Glomerular endothelial cell (primary cell): Measurements from ENCODE around the gene UNC79. TPM values are rescaled to one million over a fixed set of nuclear protein-coding genes. Genes with fewer than 3 reads are reported as not detected.

ENCODE experiments used
- DNase-seq: peaks from one replicate; pipeline ENCODE4 v3.0.0-alpha.2; 2011; ENCODE audit warnings: low read depth, low spot score; ENCODE audit errors: extremely low read depth
- total RNA-seq: library from RNA; depleted of rRNA; stranded (reverse); fragments of >200 nt; gene quantifications from 2 replicates; pipeline ENCODE4 v1.2.3, GENCODE V29; 2015

Gene UNC79
- total RNA-seq, 1 donor from 2014 or later, result under 0.01 TPM

GRCh38 chr14:93702946-93703345 is 272.2 kb downstream of the UNC79 start:
- DNase-seq, result no peak

GRCh38 chr14:93703941-93704340 is 273.2 kb downstream of the UNC79 start:
- no peak for DNase-seq

GRCh38 chr14:93705513-93706156 is 274.9 kb downstream of the UNC79 start:
- DNase-seq, result no peak

GRCh38 chr14:93706360-93706955 is 275.7 kb downstream of the UNC79 start:
- no peak for DNase-seq

GRCh38 chr14:93707475-93707874 is 276.7 kb downstream of the UNC79 start:
- DNase-seq, result no peak

- no peak for DNase-seq
Measured at GRCh38 chr14:93708311-93708734, 277.6 kb downstream of the UNC79 start.

GRCh38 chr14:93708800-93709199 is 278.1 kb downstream of the UNC79 start:
- DNase-seq, result no peak

GRCh38 chr14:93709249-93709648 is 278.5 kb downstream of the UNC79 start:
- no peak for DNase-seq

- no peak for DNase-seq
Measured at GRCh38 chr14:93712079-93712837, 281.5 kb downstream of the UNC79 start.

GRCh38 chr14:93712838-93713724 is 282.3 kb downstream of the UNC79 start:
- no peak for DNase-seq

- DNase-seq, result no peak
Measured at GRCh38 chr14:93713726-93714405, 283.1 kb downstream of the UNC79 start.

GRCh38 chr14:93714605-93715004 is 283.9 kb downstream of the UNC79 start:
- DNase-seq, result no peak

GRCh38 chr14:93715279-93715927 is 284.7 kb downstream of the UNC79 start:
- no peak for DNase-seq

- DNase-seq, result no peak
Measured at GRCh38 chr14:93716002-93716745, 285.4 kb downstream of the UNC79 start.

- DNase-seq, result no peak
Measured at GRCh38 chr14:93716746-93717667, 286.3 kb downstream of the UNC79 start.

GRCh38 chr14:93717668-93718320 is 287.1 kb downstream of the UNC79 start:
- DNase-seq, result no peak

- no peak for DNase-seq
Measured at GRCh38 chr14:93719256-93719655, 288.5 kb downstream of the UNC79 start.
